HepG2 (cell line): ENCODE results near the gene INSR. TPM values are rescaled to one million over a fixed set of nuclear protein-coding genes. Genes with fewer than 3 reads are reported as not detected.

Experiments
- ATAC-seq: fragments of 200-7000 bp; cut with Tn5 transposase; 3 replicates; pipeline ENCODE4 v1.9.1; 2020; ENCODE audit warnings: mild to moderate bottlenecking, moderate library complexity
- BruUV-seq: library from RNA; stranded (reverse); fragments of 400-500 nt; replicated peaks from 2 replicates; lab custom pipeline; 2021; lab: Mats Ljungman, UMichigan
- CTCF ChIA-PET: fragments of 300-600 bp; formaldehyde crosslinking; extraction: SDS; loops from one replicate; lab custom pipeline; 2021; ENCODE audit warnings: low total read pairs, inconsistent platforms, low intra/inter-chr PET ratio; lab: Yijun Ruan, JAX
- POLR2A ChIA-PET: fragments of 350-600 bp; sonication (Branson Sonifier 250); formaldehyde crosslinking; loops from one replicate; lab custom pipeline; 2020; ENCODE audit warnings: antibody characterized with exemption, inconsistent platforms; lab: Yijun Ruan, JAX
- DNase-seq: peaks from one replicate; pipeline ENCODE4 v3.0.0-alpha.2; 2015; ENCODE audit warnings: low spot score
- FAIRE-seq: peaks from 3 replicates; lab custom pipeline; 2011; peaks lifted over from hg19 to GRCh38; lab: Jason Lieb, UNC
- H2AFZ ChIP-seq: one replicate; pipeline ENCODE4 v1.6.1; 2011; ENCODE audit warnings: low read length, inconsistent platforms
- H3K27ac ChIP-seq: fragments of 300-600 bp; 3 replicates; pipeline ENCODE4 v1.8.0; 2011; ENCODE audit warnings: mixed run types, mild to moderate bottlenecking, mixed read lengths, low read length, inconsistent platforms; ENCODE audit not compliant: insufficient read depth; ENCODE audit errors: extremely low read length
- H3K27me3 ChIP-seq, 2 experiments: fragments of 200-600 bp in 1 of 2; 2 replicates in 1 of 2; 3 replicates in 1 of 2; pipeline versions ENCODE4 v1.6.0 to v1.8.0; 2011; ENCODE audit warnings: low read length in 2 of 2, mild to moderate bottlenecking in 2 of 2, moderate library complexity in 2 of 2, inconsistent platforms in 1 of 2; ENCODE audit not compliant: insufficient read depth in 2 of 2, control insufficient read depth in 1 of 2
- H3K36me3 ChIP-seq, 2 experiments: fragments of 200-600 bp in 1 of 2; replicated peaks in 1 of 2; 2 replicates in 1 of 2; 3 replicates in 1 of 2; pipeline versions ENCODE4 v1.5.1 to v1.8.0; 2011; ENCODE audit warnings: low read length in 2 of 2, inconsistent platforms in 1 of 2; ENCODE audit not compliant: insufficient read depth in 2 of 2, control insufficient read depth in 1 of 2
- H3K4me1 ChIP-seq: 2 replicates; pipeline ENCODE4 v1.5.1; 2012; ENCODE audit warnings: low read length, inconsistent platforms; ENCODE audit not compliant: insufficient read depth
- H3K4me2 ChIP-seq: 2 replicates; pipeline ENCODE4 v1.6.0; 2011; ENCODE audit warnings: low read depth, low read length, inconsistent platforms
- H3K4me3 ChIP-seq, 3 experiments: fragments of 200-600 bp in 1 of 3; sonication (generic), shearing (Covaris generic) in 1 of 3; replicated peaks in 1 of 3; 2 replicates each; pipeline ENCODE4 v1.5.1; 2011 to 2016; ENCODE audit warnings: low read length in 3 of 3, inconsistent platforms in 2 of 3, low read depth in 2 of 3, mild to moderate bottlenecking in 2 of 3, control low read depth in 1 of 3, mixed read lengths in 1 of 3; ENCODE audit not compliant: insufficient read depth in 1 of 3
- H3K79me2 ChIP-seq: one replicate; pipeline ENCODE4 v1.6.1; 2011; ENCODE audit warnings: low read length, inconsistent platforms; ENCODE audit not compliant: insufficient read depth
- H3K9ac ChIP-seq: 2 replicates; pipeline ENCODE4 v1.6.0; 2011; ENCODE audit warnings: mild to moderate bottlenecking, low read depth, low read length, inconsistent platforms; ENCODE audit not compliant: insufficient read depth
- H3K9me3 ChIP-seq: 2 replicates; pipeline ENCODE4 v1.5.1; 2012; ENCODE audit warnings: mild to moderate bottlenecking, low read length
- H4K20me1 ChIP-seq: 2 replicates; pipeline ENCODE4 v1.6.0; 2011; ENCODE audit warnings: inconsistent platforms, mild to moderate bottlenecking, low read length, moderate library complexity; ENCODE audit not compliant: insufficient read depth
- CREM ChIP-seq, 2 experiments: sonication (generic) in 1 of 2; formaldehyde crosslinking in 1 of 2; IDR thresholded peaks; 2 replicates each; pipeline versions ENCODE4 v1.4.0 to v1.6.1; 2016 to 2020; ENCODE audit warnings: antibody characterized with exemption in 1 of 2, mild to moderate bottlenecking in 1 of 2, missing genetic modification reagents in 1 of 2
- DNMT3B ChIP-seq: conservative IDR thresholded peaks from 2 replicates; pipeline ENCODE4 v1.6.1; 2016; ENCODE audit warnings: missing biosample characterization, control low read depth
- ETV6 ChIP-seq: sonication (generic); formaldehyde crosslinking; conservative IDR thresholded peaks from 2 replicates; pipeline ENCODE4 v1.4.0; 2020; ENCODE audit warnings: missing genetic modification reagents
- FOXA3 ChIP-seq: IDR thresholded peaks from 2 replicates; pipeline ENCODE4 v1.6.1; 2016; ENCODE audit warnings: missing genetic modification reagents, missing compliant biosample characterization
- GPN1 ChIP-seq: sonication (generic); formaldehyde crosslinking; IDR thresholded peaks from 2 replicates; pipeline ENCODE4 v1.5.1; 2020; ENCODE audit warnings: missing genetic modification reagents, borderline replicate concordance
- MXD1 ChIP-seq: sonication (generic); formaldehyde crosslinking; IDR thresholded peaks from 2 replicates; pipeline ENCODE4 v1.4.0; 2020; ENCODE audit warnings: mild to moderate bottlenecking, missing genetic modification reagents
- NKX3-1 ChIP-seq: sonication (generic); formaldehyde crosslinking; IDR thresholded peaks from 2 replicates; pipeline ENCODE4 v1.5.0; 2020; ENCODE audit warnings: missing genetic modification reagents
- REL ChIP-seq: sonication (generic); formaldehyde crosslinking; conservative IDR thresholded peaks from 2 replicates; pipeline ENCODE4 v1.8.0; 2022; ENCODE audit warnings: mild to moderate bottlenecking, missing genetic modification reagents, moderate library complexity
- ZMAT3 ChIP-seq: sonication (generic); formaldehyde crosslinking; conservative IDR thresholded peaks from 2 replicates; pipeline ENCODE4 v1.7.0; 2021; ENCODE audit warnings: missing genetic modification reagents
- ZNF280D ChIP-seq: sonication (generic); formaldehyde crosslinking; IDR thresholded peaks from 2 replicates; pipeline ENCODE4 v1.5.1; 2020; ENCODE audit warnings: mild to moderate bottlenecking, missing genetic modification reagents
- ZNF605 ChIP-seq: sonication (generic); formaldehyde crosslinking; IDR thresholded peaks from 2 replicates; pipeline ENCODE4 v1.8.0; 2022; ENCODE audit warnings: mild to moderate bottlenecking, missing genetic modification reagents
- ZNF644 ChIP-seq: IDR thresholded peaks from 2 replicates; pipeline ENCODE4 v1.6.1; 2016; ENCODE audit warnings: low read depth
- WGBS: methylation state at CpG from one replicate; pipeline ENCODE4 v1.1.6; 2017; ENCODE audit warnings: low lambda C conversion rate; 5-methylcytosine and 5-hydroxymethylcytosine counted together
- in situ Hi-C: cut with HindIII; loops from 2 replicates; pipeline ENCODE4 v1.10.0; 2017; ENCODE audit warnings: low pct_unique_long_range_greater_than_20kb; ENCODE audit not compliant: extremely low pct_ligation_motif_present
- intact Hi-C: fragments of 100-400 bp; cut with micrococcal nuclease; formaldehyde crosslinking; loops from one replicate; pipeline ENCODE4 v1.10.0; 2022; ENCODE audit not compliant: unreplicated experiment
- polyA plus RNA-seq, 8 experiments: library from polyadenylated mRNA; depleted of rRNA in 3 of 8; stranded (reverse) in 7 of 8; unstranded in 1 of 8; fragments of >200 nt; fragmentation: Illumina TruSeq in 4 of 8; extraction: Trizol in 4 of 8; gene quantifications; 2 replicates each; pipeline versions ENCODE4 v1.2.1 to v1.2.3, GENCODE V29; 2011 to 2016; ENCODE audit warnings: low read depth in 4 of 8, missing spikeins in 1 of 8, mixed read lengths in 1 of 8; ENCODE audit not compliant: insufficient read depth in 1 of 8
- total RNA-seq, 5 experiments: library from RNA; depleted of rRNA; stranded (reverse); fragments of >200 nt; fragmentation: Illumina TruSeq; extraction: Trizol; gene quantifications; 2 replicates each; pipeline ENCODE4 v1.2.3, GENCODE V29; 2016; ENCODE audit warnings: low read depth in 1 of 5
- TF ChIP-seq, protein P1 (sequence below): sonication (generic); formaldehyde crosslinking; IDR thresholded peaks from 2 replicates; pipeline ENCODE4 v1.5.1; 2020; ENCODE audit warnings: missing genetic modification reagents, mild to moderate bottlenecking, borderline replicate concordance
- TF ChIP-seq, protein P2 (sequence below): fragments of 450-650 bp; IDR thresholded peaks from 2 replicates; pipeline ENCODE4 v1.6.1; 2017; ENCODE audit warnings: mild to moderate bottlenecking
- TF ChIP-seq, protein P3 (sequence below): sonication (generic); formaldehyde crosslinking; IDR thresholded peaks from 2 replicates; pipeline ENCODE4 v1.4.0; 2020; ENCODE audit warnings: missing genetic modification reagents, low read depth, mild to moderate bottlenecking, borderline replicate concordance

Gene INSR
- total and polyA plus RNA-seq, 2 of the 13 experiments (the other 11 are each of a cell fraction or from before 2014, with no cell fraction given) = 24.2 to 29.8 TPM

- ATAC-seq (no peak; the same call in 2 of the 3 replicates), DNase-seq (peak; percentile 58), FAIRE-seq (no peak)
- H3K79me2 ChIP-seq = no peaks in the 10 kb centered on the region
- no peaks in the 10 kb centered on the region for H3K27me3 ChIP-seq
- in situ Hi-C loops = loop anchor here (5.0 kb wide), 1 partner anchor 197 kb away; no protein-coding TSS in a partner anchor
- no peak overlapping the region for H3K27ac ChIP-seq
- WGBS = 78% methylated on average over 2 of the region's 2 CpGs
- intact Hi-C loops = no loop called here
- no TSS peak for BruUV-seq
- H3K9ac ChIP-seq = no peak overlapping the region
- peaks cover 12% of the 10 kb centered on the region for H3K9me3 ChIP-seq
- no peaks in the 10 kb centered on the region for H3K4me1 ChIP-seq
- ChIA-PET CTCF (no interaction called here), POLR2A (interaction anchor here (0.6 kb wide), 1 partner anchor 11 kb away, joined by 4 read pairs; no protein-coding TSS in a partner anchor)
- H3K4me3 ChIP-seq = no peak overlapping the region
- no peak overlapping the region for H2AFZ ChIP-seq
- H3K36me3 ChIP-seq = peaks cover 9 to 30% of the 10 kb centered on the region in 2 experiments
- H4K20me1 ChIP-seq = no peaks in the 10 kb centered on the region
- no peak overlapping the region for H3K4me2 ChIP-seq
- no peak for TF ChIP-seq DNMT3B (CRISPR knock-in tag)
- no peak for TF ChIP-seq ZMAT3
- no peak for TF ChIP-seq REL (CRISPR knock-in tag)
- no peak for TF ChIP-seq ZNF605 (CRISPR knock-in tag)
- TF ChIP-seq, protein P1, sequence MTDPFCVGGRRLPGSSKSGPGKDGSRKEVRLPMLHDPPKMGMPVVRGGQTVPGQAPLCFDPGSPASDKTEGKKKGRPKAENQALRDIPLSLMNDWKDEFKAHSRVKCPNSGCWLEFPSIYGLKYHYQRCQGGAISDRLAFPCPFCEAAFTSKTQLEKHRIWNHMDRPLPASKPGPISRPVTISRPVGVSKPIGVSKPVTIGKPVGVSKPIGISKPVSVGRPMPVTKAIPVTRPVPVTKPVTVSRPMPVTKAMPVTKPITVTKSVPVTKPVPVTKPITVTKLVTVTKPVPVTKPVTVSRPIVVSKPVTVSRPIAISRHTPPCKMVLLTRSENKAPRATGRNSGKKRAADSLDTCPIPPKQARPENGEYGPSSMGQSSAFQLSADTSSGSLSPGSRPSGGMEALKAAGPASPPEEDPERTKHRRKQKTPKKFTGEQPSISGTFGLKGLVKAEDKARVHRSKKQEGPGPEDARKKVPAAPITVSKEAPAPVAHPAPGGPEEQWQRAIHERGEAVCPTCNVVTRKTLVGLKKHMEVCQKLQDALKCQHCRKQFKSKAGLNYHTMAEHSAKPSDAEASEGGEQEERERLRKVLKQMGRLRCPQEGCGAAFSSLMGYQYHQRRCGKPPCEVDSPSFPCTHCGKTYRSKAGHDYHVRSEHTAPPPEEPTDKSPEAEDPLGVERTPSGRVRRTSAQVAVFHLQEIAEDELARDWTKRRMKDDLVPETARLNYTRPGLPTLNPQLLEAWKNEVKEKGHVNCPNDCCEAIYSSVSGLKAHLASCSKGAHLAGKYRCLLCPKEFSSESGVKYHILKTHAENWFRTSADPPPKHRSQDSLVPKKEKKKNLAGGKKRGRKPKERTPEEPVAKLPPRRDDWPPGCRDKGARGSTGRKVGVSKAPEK = no peak
- TF ChIP-seq CREM (IDR thresholded peaks at IDR 0.05) = no peak
- no peak for TF ChIP-seq CREM (CRISPR knock-in tag; IDR thresholded peaks at IDR 0.05)
- TF ChIP-seq, protein P2, sequence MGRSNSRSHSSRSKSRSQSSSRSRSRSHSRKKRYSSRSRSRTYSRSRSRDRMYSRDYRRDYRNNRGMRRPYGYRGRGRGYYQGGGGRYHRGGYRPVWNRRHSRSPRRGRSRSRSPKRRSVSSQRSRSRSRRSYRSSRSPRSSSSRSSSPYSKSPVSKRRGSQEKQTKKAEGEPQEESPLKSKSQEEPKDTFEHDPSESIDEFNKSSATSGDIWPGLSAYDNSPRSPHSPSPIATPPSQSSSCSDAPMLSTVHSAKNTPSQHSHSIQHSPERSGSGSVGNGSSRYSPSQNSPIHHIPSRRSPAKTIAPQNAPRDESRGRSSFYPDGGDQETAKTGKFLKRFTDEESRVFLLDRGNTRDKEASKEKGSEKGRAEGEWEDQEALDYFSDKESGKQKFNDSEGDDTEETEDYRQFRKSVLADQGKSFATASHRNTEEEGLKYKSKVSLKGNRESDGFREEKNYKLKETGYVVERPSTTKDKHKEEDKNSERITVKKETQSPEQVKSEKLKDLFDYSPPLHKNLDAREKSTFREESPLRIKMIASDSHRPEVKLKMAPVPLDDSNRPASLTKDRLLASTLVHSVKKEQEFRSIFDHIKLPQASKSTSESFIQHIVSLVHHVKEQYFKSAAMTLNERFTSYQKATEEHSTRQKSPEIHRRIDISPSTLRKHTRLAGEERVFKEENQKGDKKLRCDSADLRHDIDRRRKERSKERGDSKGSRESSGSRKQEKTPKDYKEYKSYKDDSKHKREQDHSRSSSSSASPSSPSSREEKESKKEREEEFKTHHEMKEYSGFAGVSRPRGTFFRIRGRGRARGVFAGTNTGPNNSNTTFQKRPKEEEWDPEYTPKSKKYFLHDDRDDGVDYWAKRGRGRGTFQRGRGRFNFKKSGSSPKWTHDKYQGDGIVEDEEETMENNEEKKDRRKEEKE = no peak
- no peak for TF ChIP-seq MXD1
- TF ChIP-seq ETV6 (CRISPR knock-in tag) = no peak
- TF ChIP-seq FOXA3 = peak; percentile 32; the same call in 1 of the 2 replicates
- 0 out of 2 replicates have a peak, but pooled peaks have one; percentile 40 for TF ChIP-seq ZNF280D (CRISPR knock-in tag)
- TF ChIP-seq GPN1 (CRISPR knock-in tag) = no peak
- TF ChIP-seq, protein P3, sequence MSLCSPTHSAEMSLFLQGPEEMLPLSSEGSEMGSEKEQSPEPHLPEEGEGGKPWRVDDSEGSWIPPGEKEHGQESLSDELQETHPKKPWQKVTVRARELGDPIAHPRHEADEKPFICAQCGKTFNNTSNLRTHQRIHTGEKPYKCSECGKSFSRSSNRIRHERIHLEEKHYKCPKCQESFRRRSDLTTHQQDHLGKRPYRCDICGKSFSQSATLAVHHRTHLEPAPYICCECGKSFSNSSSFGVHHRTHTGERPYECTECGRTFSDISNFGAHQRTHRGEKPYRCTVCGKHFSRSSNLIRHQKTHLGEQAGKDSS (CRISPR knock-in tag) = no peak
- TF ChIP-seq ZNF644 = no peak
- TF ChIP-seq NKX3-1 (CRISPR knock-in tag) = no peak
Measured at GRCh38 chr19:7145494-7145893, 148.7 kb downstream of the INSR start.
